ENCODE data around the gene ENDOV.
A peak's percentile ranks its signal among the peaks of the same experiment; 100 is the strongest.

DNA sequence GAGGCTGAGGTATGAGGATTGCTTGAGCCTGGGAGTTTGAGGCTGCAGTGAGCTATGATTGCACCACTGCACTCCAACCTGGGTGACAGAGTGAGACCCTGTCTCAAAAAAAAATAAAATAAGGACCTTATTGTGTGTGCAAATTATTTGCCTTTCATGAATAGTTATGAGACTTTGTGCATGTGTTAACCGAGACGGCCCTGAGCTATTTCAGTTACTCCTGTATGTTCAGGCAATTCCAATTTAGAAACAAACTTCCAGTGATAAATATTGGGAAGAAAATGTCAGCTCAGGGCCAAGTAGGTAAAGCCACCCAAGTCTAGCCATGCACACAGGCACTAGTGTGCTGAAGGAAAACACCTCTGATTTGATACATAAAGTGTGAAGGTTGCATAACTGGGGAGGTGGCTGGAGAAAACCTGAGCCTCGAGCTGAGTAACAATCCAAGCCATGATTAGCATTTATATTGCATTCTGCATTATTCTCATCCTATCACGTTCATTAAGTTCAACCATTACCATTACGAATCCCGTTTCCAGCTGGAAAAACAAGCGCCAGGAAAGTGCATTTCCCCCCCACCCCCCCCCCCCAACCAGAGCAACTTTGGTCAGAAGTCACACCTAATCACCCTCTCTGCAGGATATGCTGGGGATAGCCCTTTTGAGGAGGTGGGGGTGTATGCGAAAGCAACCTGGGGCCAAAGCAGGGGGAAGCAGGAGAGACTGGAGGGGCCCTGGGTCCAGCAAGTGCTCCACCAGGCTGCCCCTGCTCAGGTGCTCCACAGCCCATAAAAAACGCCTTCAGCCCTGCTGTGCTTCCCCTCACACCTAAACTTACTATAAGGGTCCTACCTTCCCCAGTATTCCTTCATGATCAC lies 18.6 kb upstream of the ENDOV start:
- TF ChIP-seq CTCF (IDR thresholded peaks at IDR 0.05; ENCODE audit: extremely low read depth in 1 of 2, insufficient read depth in 1 of 2, low read depth in 1 of 2, low read length in 2 of 2) (no peak), FOS (IDR thresholded peaks at IDR 0.05; ENCODE audit: borderline replicate concordance, insufficient read depth, low read length) (no peak), POLR2A (IDR thresholded peaks at IDR 0.05; ENCODE audit: low read depth, low read length) (no peak), POLR2AphosphoS5 (IDR thresholded peaks at IDR 0.05; ENCODE audit: insufficient read depth, low read depth, low read length) (peak; percentile 13), EZH2 (IDR thresholded peaks at IDR 0.05; ENCODE audit: borderline replicate concordance, low read depth, low read length, severe bottlenecking) (no peak), MAX (IDR thresholded peaks at IDR 0.05; ENCODE audit: insufficient read depth, insufficient read length) (no peak)

All from endothelial cell of umbilical vein (primary cell).